Activated CD4-positive, alpha-beta T cell treated with anti-CD3 and anti-CD28 coated beads for 24 hours (primary cell): ENCODE measurements around the gene OASL.

ENCODE experiments used
- DNase-seq, 2 donors: peaks; one replicate each; pipeline ENCODE4 v3.0.0-alpha.2; 2020; ENCODE audit warnings: low read depth in 2 of 2

OASL gene

DNA sequence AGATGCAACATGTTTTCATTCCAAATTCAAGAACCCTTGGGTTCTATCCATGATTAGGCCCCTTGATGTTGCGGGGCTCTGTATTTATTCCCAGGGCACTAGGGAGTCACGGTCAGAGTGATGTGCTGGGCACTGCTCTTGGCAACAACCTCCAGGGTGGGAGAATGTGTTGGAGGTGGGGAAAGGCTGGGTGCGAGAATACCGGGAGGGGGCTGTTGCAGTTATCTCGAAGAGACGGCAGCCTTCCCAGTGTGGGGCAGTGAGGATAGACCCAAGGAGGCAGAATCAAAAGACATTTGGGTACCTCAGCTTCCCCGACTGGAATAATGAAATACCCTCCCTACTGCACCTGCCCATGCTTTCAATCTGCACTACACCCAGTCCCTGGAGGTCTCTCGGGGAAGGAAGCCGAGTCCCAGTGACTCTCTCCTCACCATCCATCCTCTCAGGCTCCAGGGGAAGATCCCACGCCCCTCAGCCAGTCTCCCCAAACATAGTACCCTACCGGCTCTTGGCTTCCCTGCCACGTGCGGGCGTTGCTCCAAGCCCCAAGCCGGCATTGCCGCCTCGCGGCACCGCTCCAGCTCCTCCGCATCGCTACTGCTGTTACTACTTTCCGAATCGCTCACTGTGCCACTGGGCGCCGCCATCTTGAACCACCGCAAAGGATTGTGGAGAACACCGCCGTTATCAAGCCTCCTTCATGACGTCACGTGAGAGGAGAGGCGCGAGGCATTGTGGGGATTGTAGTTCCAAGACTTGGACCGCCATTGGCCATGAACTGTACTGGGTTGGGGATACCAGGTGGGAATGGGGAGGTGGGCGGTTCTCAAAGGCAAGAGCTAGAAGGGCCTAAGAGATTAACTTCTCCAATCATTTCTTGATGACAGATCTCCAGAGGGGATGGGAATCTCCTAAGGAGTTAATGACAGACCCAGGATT lies 22.9 kb downstream of the OASL start, which contains the start of gene C12orf43:
Gene C12orf43 (minus strand): TSS at position 663 of the 942 bp plus-strand sequence. CDS start 13 bp downstream, at position 650.
- peak; percentile 87 to 88 for DNase-seq

DNA sequence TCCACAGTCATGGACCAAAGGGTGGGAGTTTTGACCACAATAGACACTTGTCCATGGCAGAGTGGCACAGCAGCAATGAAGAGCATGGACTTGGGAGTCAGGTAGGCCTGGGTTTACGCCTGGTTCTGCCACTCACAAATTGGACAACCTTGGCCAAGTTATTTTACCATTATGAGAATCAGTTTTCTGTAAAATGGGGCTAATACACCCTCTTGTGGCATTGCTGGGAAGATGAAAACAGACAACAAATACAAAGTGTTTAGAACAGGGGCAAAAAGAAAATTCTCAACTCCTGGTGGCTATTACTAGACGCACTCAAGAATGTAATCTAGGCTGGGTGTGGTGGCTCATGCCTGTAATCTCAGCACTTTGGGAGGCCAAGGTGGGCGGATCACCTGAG lies 25.3 kb downstream of the OASL start:
- no peak for DNase-seq

DNA sequence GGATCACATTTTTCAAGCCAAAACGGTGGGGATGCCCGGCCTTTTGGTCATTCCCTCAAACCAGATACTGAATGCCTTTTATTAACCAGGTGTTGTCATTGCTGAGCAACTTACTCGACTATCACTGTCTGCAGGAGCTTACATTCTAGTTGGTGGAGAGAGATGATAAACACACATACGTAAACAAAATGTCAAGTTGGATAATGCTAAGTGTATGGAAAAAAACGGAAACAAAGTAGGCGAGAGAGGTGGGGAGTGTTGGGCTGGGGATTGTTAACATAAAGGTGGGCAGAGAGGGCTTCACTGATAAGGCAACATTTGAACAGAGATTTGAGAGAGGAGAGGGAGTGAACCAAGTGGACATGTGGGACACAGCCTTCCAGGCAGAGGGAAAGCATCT lies 27.2 kb downstream of the OASL start:
- no peak for DNase-seq

DNA sequence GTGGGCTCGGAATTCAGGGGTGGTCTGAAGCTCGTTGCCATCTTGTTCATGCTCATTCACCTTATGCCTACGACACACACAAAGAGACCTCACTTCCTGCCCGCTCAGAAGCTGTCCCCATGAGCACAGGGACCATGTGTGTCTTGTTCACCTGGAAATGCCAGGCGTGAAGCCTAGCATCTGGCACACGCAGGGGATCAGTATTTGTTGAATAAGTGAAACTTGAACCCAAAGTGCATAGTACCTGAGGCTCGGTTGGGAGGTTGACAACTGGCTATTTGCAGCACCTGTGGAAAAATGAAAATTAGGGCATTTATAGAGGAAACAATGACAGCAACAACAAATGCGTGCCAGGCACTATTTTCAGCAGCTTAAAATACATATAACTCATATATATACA lies 28.2 kb downstream of the OASL start:
- no peak for DNase-seq

DNA sequence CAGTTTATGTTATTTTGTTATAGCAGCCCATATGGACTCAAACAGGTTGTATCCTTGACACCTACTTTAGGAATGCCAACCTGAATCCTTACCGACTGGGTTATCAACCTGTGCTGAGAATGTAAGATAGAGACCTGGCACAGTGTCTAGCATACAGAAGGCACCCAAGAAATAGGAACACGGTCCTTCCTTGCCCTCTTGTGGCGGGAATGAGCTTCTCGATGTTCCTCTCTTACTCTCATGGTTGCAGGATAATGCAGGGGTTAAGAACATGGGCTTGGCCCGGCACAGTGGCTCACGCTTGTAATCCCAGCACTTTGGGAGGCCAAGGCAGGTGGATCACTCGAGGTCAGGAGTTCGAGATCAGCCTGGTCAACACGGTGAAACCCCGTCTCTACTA lies 29.3 kb downstream of the OASL start:
- DNase-seq = no peak

DNA sequence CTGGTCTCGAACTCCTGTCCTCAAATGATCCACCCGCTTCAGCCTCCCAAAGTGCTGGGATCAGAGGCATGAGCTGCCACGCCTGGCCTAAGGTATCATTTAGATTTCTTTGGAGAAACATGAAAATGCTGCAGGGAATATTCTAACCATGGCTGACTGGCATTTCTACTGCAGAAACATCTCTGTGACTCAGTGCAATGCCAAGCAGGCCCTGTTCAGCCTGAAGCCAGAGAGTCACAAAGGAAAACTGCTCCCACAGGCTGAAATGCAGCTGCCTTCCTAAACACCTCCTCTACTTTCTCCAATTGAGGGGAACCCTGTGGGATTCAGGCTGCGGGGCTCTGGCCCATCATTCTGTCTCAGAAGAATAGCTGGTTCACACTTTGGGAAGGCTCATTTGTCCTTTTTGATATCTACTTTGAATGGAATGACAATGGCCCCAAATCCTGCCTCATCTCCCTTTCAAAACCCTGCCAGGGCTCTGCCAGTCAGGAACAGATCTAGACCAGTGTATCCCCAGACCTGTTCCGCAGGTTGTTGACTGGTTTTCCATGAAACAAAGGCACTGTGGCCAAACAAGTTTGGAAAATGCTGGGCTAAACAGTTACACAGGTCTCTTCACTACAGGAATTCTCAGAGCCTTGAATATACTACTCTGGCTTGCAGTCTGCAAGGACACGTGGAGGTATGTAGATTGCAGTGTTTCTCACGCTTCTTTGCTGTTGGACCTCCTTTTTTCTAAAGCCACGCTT lies 30.5 kb downstream of the OASL start:
- no peak for DNase-seq

DNA sequence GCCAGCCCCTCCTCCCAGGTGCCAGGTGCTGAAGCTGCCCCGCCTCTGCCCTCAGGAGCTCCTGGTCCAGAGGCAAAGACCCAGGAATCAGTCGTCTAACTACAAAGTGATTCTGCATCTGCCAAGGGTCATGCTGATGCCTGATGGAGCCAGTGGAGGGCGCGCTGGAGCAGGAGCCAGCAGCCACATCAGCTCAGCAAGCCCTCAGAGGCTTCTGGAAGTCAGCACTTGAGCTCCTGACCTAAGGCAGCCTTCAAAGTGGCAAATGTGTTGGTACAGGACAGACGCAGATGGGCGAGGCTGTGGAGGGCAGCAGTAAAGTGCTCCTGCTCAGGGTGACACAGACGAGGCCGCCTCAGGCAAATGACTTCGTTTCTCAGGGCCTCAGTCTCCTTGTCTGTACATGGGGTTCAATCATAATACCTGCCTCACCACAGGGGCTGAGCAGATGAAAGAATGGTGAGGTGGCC lies 33.7 kb downstream of the OASL start:
- DNase-seq = peak; percentile 33 to 34

DNA sequence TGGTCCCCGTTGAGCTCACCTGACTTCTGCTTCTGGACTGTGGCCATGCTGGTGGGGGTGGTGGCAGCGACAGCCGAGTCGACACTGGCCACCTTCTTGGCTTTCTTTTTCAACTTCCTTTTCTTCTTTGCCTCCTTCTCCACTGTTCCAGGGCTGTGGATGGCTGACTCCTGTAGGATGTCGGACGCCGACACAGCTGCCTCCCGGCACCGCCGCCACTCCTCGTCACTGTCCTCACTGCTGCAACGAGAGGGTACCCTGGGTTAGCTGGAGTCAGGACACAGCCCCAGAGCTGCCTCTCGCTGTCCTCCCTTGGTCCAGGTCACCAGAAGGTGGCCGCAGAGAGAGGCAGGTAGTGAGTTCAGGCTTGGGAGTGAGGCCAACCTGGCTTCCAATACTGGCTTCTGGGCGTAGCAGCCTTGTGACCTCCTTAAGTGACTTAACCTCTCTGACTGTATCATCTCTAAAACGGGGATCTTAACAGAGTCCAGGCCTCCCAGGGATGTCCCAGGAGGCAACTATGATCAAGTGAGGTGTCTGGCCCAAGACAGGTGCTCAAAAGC lies 34.7 kb downstream of the OASL start:
- no peak for DNase-seq

DNA sequence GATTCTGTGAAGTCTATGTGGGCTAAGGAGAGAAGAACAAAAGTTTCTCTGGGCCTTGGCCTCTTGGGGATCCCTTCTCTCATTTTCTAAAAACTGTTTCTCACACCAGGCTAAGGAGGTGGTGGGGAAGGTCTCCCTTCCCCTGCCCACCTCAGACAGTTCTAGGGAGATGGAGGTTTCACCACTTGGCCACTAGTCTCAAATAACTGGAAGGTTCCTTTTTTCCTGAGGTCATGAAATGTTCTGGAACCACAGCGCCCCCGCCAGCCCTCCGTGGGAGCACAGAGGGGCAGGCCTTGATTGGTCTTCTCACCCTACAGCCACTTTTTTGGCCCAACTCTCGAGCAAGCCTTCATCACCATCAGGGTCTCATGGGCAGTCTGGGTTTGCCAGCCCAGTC lies 35.4 kb downstream of the OASL start:
- no peak for DNase-seq

DNA sequence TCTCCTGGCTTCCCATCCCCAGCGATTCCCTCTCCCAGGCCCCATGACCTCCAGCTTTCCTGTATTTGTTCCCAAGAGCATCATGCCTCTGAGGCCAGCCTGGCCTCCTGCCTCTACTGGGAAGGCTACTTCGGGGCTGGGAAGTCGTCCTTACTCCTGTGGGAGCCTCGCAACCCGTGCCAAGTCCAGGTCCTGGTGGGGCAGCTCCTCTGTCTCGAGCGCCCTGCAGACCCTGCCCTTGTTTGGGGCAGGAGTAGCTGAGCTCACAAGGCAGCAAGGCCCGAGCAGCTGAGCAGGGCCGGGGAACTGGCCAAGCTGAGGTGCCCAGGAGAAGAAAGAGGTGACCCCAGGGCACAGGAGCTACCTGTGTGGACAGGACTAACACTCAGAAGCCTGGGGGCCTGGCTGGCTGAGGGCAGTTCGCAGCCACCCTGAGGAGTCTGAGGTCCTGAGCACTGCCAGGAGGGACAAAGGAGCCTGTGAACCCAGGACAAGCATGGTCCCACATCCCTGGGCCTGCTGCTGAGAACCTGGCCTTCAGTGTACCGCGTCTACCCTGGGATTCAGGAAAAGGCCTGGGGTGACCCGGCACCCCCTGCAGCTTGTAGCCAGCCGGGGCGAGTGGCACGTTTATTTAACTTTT lies 37.1 kb downstream of the OASL start:
- DNase-seq = no peak

DNA sequence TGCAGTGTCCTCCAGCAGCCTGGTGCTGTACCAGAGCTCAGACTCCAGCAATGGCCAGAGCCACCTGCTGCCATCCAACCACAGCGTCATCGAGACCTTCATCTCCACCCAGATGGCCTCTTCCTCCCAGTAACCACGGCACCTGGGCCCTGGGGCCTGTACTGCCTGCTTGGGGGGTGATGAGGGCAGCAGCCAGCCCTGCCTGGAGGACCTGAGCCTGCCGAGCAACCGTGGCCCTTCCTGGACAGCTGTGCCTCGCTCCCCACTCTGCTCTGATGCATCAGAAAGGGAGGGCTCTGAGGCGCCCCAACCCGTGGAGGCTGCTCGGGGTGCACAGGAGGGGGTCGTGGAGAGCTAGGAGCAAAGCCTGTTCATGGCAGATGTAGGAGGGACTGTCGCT lies 38.0 kb downstream of the OASL start:
- no peak for DNase-seq

DNA sequence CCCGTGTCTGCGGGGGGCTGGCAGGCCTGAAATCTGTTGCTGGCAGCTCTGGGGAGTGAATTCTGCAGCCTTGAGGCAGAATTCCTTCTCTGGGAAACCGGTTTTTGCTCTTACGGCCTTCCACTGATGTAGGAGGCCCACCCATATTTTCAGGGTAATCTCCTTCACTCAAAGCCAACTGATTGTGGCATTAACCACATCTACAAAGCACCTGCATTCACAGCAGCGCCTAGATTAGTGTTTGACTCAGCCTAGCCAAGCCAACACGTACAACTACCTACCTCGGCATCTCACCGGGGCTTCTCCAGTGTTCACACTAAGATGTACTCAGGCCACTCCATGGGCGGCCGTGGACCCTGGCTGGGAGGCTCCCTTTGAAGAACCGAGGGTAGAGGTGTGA lies 38.5 kb downstream of the OASL start:
- DNase-seq = no peak

DNA sequence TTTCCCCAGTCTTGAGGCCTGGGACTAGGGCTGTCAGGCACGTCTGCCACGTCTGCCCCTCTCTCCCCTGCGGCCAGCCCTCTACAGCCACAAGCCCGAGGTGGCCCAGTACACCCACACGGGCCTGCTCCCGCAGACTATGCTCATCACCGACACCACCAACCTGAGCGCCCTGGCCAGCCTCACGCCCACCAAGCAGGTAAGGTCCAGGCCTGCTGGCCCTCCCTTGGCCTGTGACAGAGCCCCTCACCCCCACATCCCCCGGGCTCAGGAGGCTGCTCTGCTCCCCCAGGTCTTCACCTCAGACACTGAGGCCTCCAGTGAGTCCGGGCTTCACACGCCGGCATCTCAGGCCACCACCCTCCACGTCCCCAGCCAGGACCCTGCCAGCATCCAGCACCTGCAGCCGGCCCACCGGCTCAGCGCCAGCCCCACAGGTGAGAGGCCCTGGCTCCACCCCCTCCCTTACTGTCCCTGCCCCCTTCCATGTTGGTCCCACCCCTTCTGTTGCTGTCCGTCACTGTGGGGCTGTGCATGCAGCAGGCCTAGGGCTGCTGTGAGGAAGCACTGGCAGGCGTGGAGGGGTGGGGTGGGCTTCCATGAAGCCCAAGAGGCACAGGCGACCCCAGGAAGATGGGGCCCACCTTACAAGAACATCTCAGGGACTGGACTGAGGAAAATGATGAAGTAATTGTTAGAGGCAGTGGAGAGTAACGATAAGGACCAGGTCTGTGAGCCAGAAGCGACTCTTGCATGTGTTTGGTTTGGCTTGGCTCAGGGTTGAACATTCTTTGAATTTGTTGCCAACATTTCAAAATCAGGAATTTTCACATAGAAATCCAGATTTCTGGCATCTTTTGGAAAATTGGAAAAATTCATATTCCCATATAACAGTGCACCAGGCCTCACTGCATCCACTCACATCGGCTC lies 39.6 kb downstream of the OASL start:
- no peak for DNase-seq

DNA sequence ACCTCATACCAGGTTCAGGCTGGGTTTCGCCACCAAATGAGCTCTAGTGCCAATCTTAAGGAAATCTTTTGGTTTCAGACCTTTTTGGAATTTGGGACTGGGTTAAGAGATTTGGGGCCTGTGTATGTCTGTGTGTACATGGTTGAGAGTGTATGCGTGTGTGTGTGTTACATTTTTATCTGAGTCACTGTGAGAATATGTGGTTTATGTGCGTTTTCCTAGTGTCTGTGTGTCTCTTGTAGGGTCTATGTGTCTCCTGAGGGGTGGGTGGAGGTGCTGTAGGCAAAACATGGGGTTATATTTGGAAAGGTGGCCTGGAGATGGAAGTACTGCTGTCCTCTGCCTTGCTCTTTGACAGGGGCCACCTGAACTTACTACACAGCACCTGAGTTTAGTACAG lies 40.6 kb downstream of the OASL start:
- no peak for DNase-seq

DNA sequence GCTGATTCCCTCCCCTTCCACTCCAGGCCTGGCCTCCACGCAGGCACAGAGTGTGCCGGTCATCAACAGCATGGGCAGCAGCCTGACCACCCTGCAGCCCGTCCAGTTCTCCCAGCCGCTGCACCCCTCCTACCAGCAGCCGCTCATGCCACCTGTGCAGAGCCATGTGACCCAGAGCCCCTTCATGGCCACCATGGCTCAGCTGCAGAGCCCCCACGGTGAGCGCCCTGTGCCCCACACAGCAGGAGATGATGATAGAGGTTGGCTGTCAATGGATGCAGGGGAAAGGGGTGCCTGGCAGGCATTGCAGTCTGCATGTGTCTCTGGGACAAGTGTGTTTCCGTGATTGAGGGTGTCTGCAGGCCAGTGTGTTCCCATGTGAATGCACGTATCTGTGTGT lies 41.6 kb downstream of the OASL start:
- DNase-seq = no peak

DNA sequence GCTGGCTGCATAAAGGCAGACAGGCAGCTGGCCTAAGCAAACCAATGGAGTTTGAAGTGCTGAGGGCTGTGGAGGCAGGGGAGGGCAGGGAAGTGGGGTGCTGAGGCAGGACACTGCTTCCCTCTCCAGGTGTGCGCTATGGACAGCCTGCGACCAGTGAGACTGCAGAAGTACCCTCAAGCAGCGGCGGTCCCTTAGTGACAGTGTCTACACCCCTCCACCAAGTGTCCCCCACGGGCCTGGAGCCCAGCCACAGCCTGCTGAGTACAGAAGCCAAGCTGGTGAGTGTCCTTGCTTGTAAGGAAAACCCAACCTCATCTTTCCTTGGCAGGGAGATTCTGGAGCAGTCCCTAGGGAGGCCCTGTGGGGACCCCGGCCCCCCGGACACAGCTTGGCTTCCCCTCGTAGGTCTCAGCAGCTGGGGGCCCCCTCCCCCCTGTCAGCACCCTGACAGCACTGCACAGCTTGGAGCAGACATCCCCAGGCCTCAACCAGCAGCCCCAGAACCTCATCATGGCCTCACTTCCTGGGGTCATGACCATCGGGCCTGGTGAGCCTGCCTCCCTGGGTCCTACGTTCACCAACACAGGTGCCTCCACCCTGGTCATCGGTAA lies 42.8 kb downstream of the OASL start:
- DNase-seq = no peak

DNA sequence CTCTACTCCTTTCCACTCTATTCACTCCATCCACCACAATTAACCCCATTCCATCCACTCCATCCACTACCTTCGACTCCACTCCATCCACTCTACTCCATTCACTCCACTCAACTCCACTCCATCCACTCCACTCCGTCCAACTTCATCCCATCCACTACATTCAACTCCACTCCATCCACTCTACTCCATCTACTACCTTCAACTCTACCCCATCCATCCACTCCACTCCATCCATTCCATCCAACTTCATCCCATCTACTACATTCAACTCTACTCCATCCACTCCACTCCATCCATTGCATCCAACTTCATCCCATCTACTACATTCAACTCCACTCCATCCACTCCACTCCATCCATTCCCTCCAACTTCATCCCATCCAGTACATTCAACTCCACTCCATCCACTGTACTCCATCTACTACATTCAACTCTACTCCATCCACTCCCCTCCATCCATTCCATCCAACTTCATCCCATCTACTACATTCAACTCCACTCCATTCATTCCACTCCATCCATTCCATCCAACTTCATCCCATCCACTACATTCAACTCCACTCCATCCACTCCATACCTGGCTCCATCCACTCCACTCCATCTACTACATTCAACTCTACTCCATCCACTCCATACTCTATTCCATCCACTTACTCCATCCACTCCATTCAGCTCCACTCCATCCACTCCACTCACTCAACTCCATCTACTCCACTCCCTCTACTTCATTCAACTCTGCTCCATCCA lies 44.3 kb downstream of the OASL start:
- DNase-seq = no peak

DNA sequence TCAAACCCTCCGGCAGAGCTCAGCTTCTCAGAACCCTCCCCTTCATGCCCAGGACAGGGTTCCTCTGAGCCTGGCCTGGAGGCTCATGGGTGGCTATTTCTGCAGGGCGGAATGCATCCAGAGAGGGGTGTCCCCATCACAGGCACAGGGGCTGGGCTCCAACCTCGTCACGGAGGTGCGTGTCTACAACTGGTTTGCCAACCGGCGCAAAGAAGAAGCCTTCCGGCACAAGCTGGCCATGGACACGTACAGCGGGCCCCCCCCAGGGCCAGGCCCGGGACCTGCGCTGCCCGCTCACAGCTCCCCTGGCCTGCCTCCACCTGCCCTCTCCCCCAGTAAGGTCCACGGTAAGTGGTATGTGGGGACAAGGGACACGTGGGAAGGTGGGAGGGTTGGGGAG lies 45.0 kb downstream of the OASL start:
- DNase-seq = no peak

DNA sequence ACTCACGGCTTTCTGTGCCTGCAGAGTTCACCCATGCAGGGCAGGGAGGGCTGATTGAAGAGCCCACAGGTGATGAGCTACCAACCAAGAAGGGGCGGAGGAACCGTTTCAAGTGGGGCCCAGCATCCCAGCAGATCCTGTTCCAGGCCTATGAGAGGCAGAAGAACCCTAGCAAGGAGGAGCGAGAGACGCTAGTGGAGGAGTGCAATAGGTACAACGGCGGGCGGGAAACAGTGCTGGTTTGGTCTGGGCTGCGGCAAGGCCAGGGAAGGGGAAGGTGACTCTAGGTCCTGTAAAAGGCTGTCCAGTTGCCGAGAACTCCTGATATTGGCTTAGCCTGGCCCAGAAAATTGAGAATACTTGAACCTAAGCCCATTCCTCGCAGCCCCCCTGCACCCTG lies 45.5 kb downstream of the OASL start:
- no peak for DNase-seq

DNA sequence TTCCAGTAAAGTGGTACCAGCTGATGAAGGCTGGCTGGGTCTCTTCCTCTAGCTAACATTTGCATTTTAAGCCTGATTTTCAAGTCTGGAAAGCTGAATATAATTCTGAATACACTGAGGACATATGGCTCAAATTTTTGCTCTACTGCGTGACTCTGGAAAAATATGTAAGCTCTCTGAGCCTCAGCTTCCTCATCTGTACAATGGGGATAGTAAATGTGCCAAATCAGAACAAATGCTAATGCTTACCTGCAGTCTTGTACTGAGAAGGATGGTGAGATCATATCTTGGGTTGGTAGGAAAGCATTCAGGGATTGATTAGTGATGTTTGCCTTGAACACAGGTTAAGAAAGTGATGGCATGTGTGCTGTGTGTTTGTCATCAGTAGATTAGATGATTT lies 46.1 kb downstream of the OASL start:
- DNase-seq = no peak
